NCI-H128 (cell line): ENCODE measurements around the gene OSBPL8.

Source experiments
- DNase-seq: peaks from one replicate; lab custom pipeline; 2025; ENCODE audit not compliant: unreplicated experiment; lab: John Stamatoyannopoulos, UW

OSBPL8 gene

GRCh38 chr12:76559400-76560085, at the start of gene OSBPL8:
Gene OSBPL8, minus strand, starts transcription at chr12:76559771. Its CDS starts 72,220 bp downstream, at chr12:76487551.
- peak; percentile 80 for DNase-seq

- DNase-seq, result no peak
Observed at GRCh38 chr12:76608070-76608469, 48.5 kb upstream of the OSBPL8 start.

GRCh38 chr12:76595056-76595455, 35.5 kb upstream of the OSBPL8 start:
- DNase-seq, result no peak

GRCh38 chr12:76591476-76591875, 31.9 kb upstream of the OSBPL8 start:
- DNase-seq, result no peak

GRCh38 chr12:76590131-76590530, 30.6 kb upstream of the OSBPL8 start:
- no peak for DNase-seq

GRCh38 chr12:76588881-76589565, 29.5 kb upstream of the OSBPL8 start:
- DNase-seq, result no peak

- no peak for DNase-seq
Observed at GRCh38 chr12:76587428-76588178, 28.0 kb upstream of the OSBPL8 start.

GRCh38 chr12:76586764-76587395, 27.3 kb upstream of the OSBPL8 start:
- DNase-seq, result no peak

- DNase-seq, result no peak
Observed at GRCh38 chr12:76583301-76583700, 23.7 kb upstream of the OSBPL8 start.

GRCh38 chr12:76573840-76574373, 14.3 kb upstream of the OSBPL8 start:
- no peak for DNase-seq

- DNase-seq, result no peak
Observed at GRCh38 chr12:76571256-76571655, 11.7 kb upstream of the OSBPL8 start.

- DNase-seq, result no peak
Observed at GRCh38 chr12:76569685-76570604, 10.4 kb upstream of the OSBPL8 start.

GRCh38 chr12:76568888-76569551, 9.4 kb upstream of the OSBPL8 start:
- DNase-seq, result no peak

GRCh38 chr12:76568130-76568529, 8.6 kb upstream of the OSBPL8 start:
- no peak for DNase-seq

- no peak for DNase-seq
Observed at GRCh38 chr12:76563061-76563460, 3.5 kb upstream of the OSBPL8 start.

- no peak for DNase-seq
Observed at GRCh38 chr12:76562130-76562529, 2.6 kb upstream of the OSBPL8 start.

- DNase-seq, result no peak
Observed at GRCh38 chr12:76560086-76560491, 518 bp upstream of the OSBPL8 start.

GRCh38 chr12:76558684-76559399, 729 bp downstream of the OSBPL8 start:
- no peak for DNase-seq

- no peak for DNase-seq
Observed at GRCh38 chr12:76556368-76556767, 3.2 kb downstream of the OSBPL8 start.
